Posterior cingulate gyrus (tissue), 11 donors: Measurements from ENCODE around the gene ALG2.
"Not testable (repeated sequence)": the region's sequence is repeated elsewhere in the genome, so short reads cannot be mapped to it uniquely, and the experiment has no call there.

ENCODE experiments used
- DNase-seq, 10 donors: peaks; one replicate each; pipeline versions ENCODE4 v3.0.0 to v3.0.0-alpha.2; 2020 to 2021; ENCODE audit warnings: mixed read lengths in 3 of 10
- intact Hi-C: fragments of 100-400 bp; cut with DNase I; formaldehyde crosslinking; loops from one replicate; pipeline ENCODE4 v1.15.1; 2023

The ALG2 gene

GRCh38 chr9:99241106-99241505 lies 19.4 kb upstream of the ALG2 start:
- intact Hi-C loops, result no loop called here
- no peak for DNase-seq

- intact Hi-C loops, result no loop called here
- DNase-seq, result no peak
Observed at GRCh38 chr9:99239341-99240060, 17.8 kb upstream of the ALG2 start.

- intact Hi-C loops, result no loop called here
- no peak for DNase-seq
Observed at GRCh38 chr9:99238331-99238730, 16.6 kb upstream of the ALG2 start.

- DNase-seq, intact Hi-C loops: not testable (repeated sequence)
Observed at GRCh38 chr9:99237849-99238248, 16.1 kb upstream of the ALG2 start.

- intact Hi-C loops, result no loop called here
- DNase-seq, result no peak
Observed at GRCh38 chr9:99237356-99237755, 15.6 kb upstream of the ALG2 start.

- no peak for DNase-seq
- intact Hi-C loops, result no loop called here
Observed at GRCh38 chr9:99235926-99236634, 14.3 kb upstream of the ALG2 start.

- intact Hi-C loops, result no loop called here
- no peak for DNase-seq
Observed at GRCh38 chr9:99235069-99235468, 13.3 kb upstream of the ALG2 start.

- intact Hi-C loops, result no loop called here
- no peak for DNase-seq
Observed at GRCh38 chr9:99234618-99235017, 12.9 kb upstream of the ALG2 start.

- DNase-seq, result peak in 2 of 10 donors; percentile 17 to 20
Observed at GRCh38 chr9:99231711-99232110, 10.0 kb upstream of the ALG2 start.

GRCh38 chr9:99230206-99230605 lies 8.5 kb upstream of the ALG2 start:
- DNase-seq, result no peak
- intact Hi-C loops, result no loop called here

More at GRCh38 chr9:99231711-99232110, 10.0 kb upstream of the ALG2 start:
- intact Hi-C loops, result no loop called here

GRCh38 chr9:99226054-99226453 lies 4.3 kb upstream of the ALG2 start:
- intact Hi-C loops, result no loop called here
- no peak for DNase-seq

- no peak for DNase-seq
- intact Hi-C loops, result loop anchor here (5.0 kb wide), 1 partner anchor 598 kb away; the partner anchor contains the start of gene NR4A3
Observed at GRCh38 chr9:99224445-99224844, 2.7 kb upstream of the ALG2 start.

GRCh38 chr9:99222416-99223270 lies 901 bp upstream of the ALG2 start:
- DNase-seq, result no peak
- intact Hi-C loops, result loop anchor here (5.0 kb wide), 1 partner anchor 600 kb away; the partner anchor contains the start of gene NR4A3

GRCh38 chr9:99221266-99221620 lies 499 bp downstream of the ALG2 start:
- intact Hi-C loops, result loop anchor here (2.0 to 5.0 kb wide), 2 partner anchors 36 to 601 kb away; partner anchors contain the start of gene NR4A3
- DNase-seq, result peak in 1 of 10 donors; percentile 76

GRCh38 chr9:99220011-99220410 lies 1.7 kb downstream of the ALG2 start:
- DNase-seq, result no peak
- intact Hi-C loops, result loop anchor here (2.0 to 5.0 kb wide), 2 partner anchors 35 to 602 kb away; partner anchors contain the start of gene NR4A3

GRCh38 chr9:99216073-99216472 lies 5.7 kb downstream of the ALG2 start:
- no peak for DNase-seq
- intact Hi-C loops, result no loop called here

GRCh38 chr9:99213197-99213596 lies 8.5 kb downstream of the ALG2 start:
- intact Hi-C loops, result no loop called here
- no peak for DNase-seq

GRCh38 chr9:99211746-99212145 lies 10.0 kb downstream of the ALG2 start:
- no peak for DNase-seq
- intact Hi-C loops, result no loop called here

- intact Hi-C loops, result no loop called here
- no peak for DNase-seq
Observed at GRCh38 chr9:99210572-99210971, 11.2 kb downstream of the ALG2 start.

- intact Hi-C loops, result no loop called here
- DNase-seq, result no peak
Observed at GRCh38 chr9:99201603-99202002, 20.1 kb downstream of the ALG2 start.
